Pancreas (tissue), 10 donors: ENCODE results near the gene SMOC1. TPM values are rescaled to one million over a fixed set of nuclear protein-coding genes. Genes with fewer than 3 reads are reported as not detected.

ENCODE experiments used
- ATAC-seq, 4 donors: fragments of 200-7000 bp; cut with Tn5 transposase; one replicate each; pipeline versions ENCODE4 v1.8.0 to v1.9.1; 2020; ENCODE audit warnings: mild to moderate bottlenecking in 4 of 4, moderate library complexity in 4 of 4
- DNase-seq, 6 donors: peaks; one replicate each; pipeline ENCODE4 v3.0.0-alpha.2; 2020
- FAIRE-seq: peaks from 2 replicates; lab custom pipeline; 2012; peaks lifted over from hg19 to GRCh38; lab: Jason Lieb, UNC
- H3K27ac ChIP-seq, 4 donors: fragments of 200-600 bp; sonication (generic); 1 replicate in 3 of 4; 2 replicates in 1 of 4; pipeline versions ENCODE4 v1.5.0 to v1.8.0; 2020
- H3K27me3 ChIP-seq, 4 donors: fragments of 200-600 bp; one replicate each; pipeline ENCODE4 v1.8.0; 2021
- H3K36me3 ChIP-seq, 3 donors: fragments of 200-600 bp; sonication (generic) in 1 of 3; one replicate each; pipeline versions ENCODE4 v1.5.0 to v1.8.0; 2020 to 2021
- H3K4me1 ChIP-seq, 3 donors: fragments of 200-600 bp; one replicate each; pipeline ENCODE4 v1.8.0; 2021
- H3K4me3 ChIP-seq, 4 donors: fragments of 200-600 bp; sonication (generic) in 2 of 4; one replicate each; pipeline versions ENCODE4 v1.5.0 to v1.8.0; 2020 to 2021
- H3K9me3 ChIP-seq, 4 donors: fragments of 200-600 bp; one replicate each; pipeline ENCODE4 v1.8.0; 2021
- CTCF ChIP-seq, 4 donors: fragments of 200-600 bp; sonication (generic) in 3 of 4; IDR thresholded peaks; one replicate each; pipeline versions ENCODE4 v1.5.0 to v1.8.0; 2021; ENCODE audit warnings: antibody characterized with exemption in 4 of 4
- WGBS, 2 donors: extraction: QIAGEN DNeasy Blood & Tissue Kit; methylation state at CpG; one replicate each; pipeline ENCODE4 v1.1.7; 2013; 5-methylcytosine and 5-hydroxymethylcytosine counted together
- intact Hi-C, 3 donors: fragments of 100-400 bp; cut with DNase I; formaldehyde crosslinking; loops; one replicate each; pipeline versions ENCODE4 v1.11.1 to v1.14.2; 2022
- polyA plus RNA-seq, 2 donors: library from polyadenylated mRNA; stranded (reverse); fragments of 200-250 nt; gene quantifications; one replicate each; pipeline ENCODE4 v1.2.3, GENCODE V29; 2013
- total RNA-seq, 6 donors: library from RNA; stranded (reverse); fragmentation: NEBNext Ultra II Directional in 4 of 6; extraction: Animal tissue kit (Norgen Biotek cat#: 25700) in 4 of 6; gene quantifications; one replicate each; pipeline versions ENCODE4 v1.2.1 to v1.2.4, GENCODE V29; 2021 to 2023
- donor health status: healthy with polysubstance abuse.
- donor health status: DM: no; HTN: no; CAD: no; lungs with moderate emphysema.
- donor health status: DM: no; HTN: no; CAD: no.
- donor health status: control.
- donor health status: control.
- donor health status: Bipolar disorder and iron deficiency.
- donor health status: DM: yes; HTN: yes; CAD: no.
- donor health status: DM: no; HTN: no; CAD: no.
- donor health status: DM: no; HTN: no; CAD: no.
- donor health status: DM: yes; HTN: yes; CAD: no.

SMOC1 gene
- total and polyA plus RNA-seq, 8 donors: 2.2 to 55.7 (median 6.3) TPM

- intact Hi-C loops: no loop called here
- peak overlapping the region; percentile 3 to 85 (median 40) for H3K27ac ChIP-seq
- peak; percentile 52 to 79 (median 73) for ATAC-seq
- H3K27me3 ChIP-seq: no peaks in the 10 kb centered on the region
- H3K36me3 ChIP-seq: no peaks in the 10 kb centered on the region
- no peak overlapping the region for H3K4me3 ChIP-seq
- H3K9me3 ChIP-seq: no peaks in the 10 kb centered on the region
- 13 to 19% methylated on average over 12 of the region's 12 CpGs for WGBS, 2 donors
- peak in 4 of 6 donors; percentile 23 to 47 (median 38) for DNase-seq
- TF ChIP-seq CTCF (IDR thresholded peaks at IDR 0.05): no peak
- no peak for FAIRE-seq
- H3K4me1 ChIP-seq: peaks cover 21 to 22% (median 21%) of the 10 kb centered on the region in 3 donors
These were observed 64.0 kb downstream of the SMOC1 start for GRCh38 chr14:69943084-69943780.

- DNase-seq (no peak), ATAC-seq (no peak), FAIRE-seq (no peak)
- 78 to 84% methylated on average over 1 of the region's 1 CpG for WGBS, 2 donors
- Histone ChIP-seq H3K36me3 (no peaks in the 10 kb centered on the region), H3K27me3 (no peaks in the 10 kb centered on the region), H3K4me1 (peaks cover 21 to 22% (median 21%) of the 10 kb centered on the region in 3 donors), H3K4me3 (no peak overlapping the region), H3K9me3 (no peaks in the 10 kb centered on the region), H3K27ac (no peak overlapping the region)
- intact Hi-C loops: no loop called here
- TF ChIP-seq CTCF (IDR thresholded peaks at IDR 0.05): no peak
These were observed 66.1 kb downstream of the SMOC1 start for GRCh38 chr14:69945347-69945746.

- no peak for FAIRE-seq
- no peak for TF ChIP-seq CTCF (IDR thresholded peaks at IDR 0.05)
- Histone ChIP-seq H3K27me3 (no peaks in the 10 kb centered on the region), H3K36me3 (no peaks in the 10 kb centered on the region), H3K4me1 (peaks cover 21 to 22% (median 21%) of the 10 kb centered on the region in 3 donors), H3K27ac (no peak overlapping the region), H3K9me3 (no peaks in the 10 kb centered on the region), H3K4me3 (no peak overlapping the region)
- intact Hi-C loops: no loop called here
- DNase-seq: no peak
- ATAC-seq: no peak
These were observed 66.7 kb downstream of the SMOC1 start for GRCh38 chr14:69945912-69946311.

GRCh38 chr14:69948351-69948750 is 69.1 kb downstream of the SMOC1 start:
- FAIRE-seq (no peak), ATAC-seq (no peak), DNase-seq (no peak)
- no peaks in the 10 kb centered on the region for H3K27me3 ChIP-seq
- H3K27ac ChIP-seq: no peak overlapping the region
- no peaks in the 10 kb centered on the region for H3K9me3 ChIP-seq
- no peak for TF ChIP-seq CTCF (IDR thresholded peaks at IDR 0.05)
- WGBS, 2 donors: 58 to 63% methylated on average over 3 of the region's 3 CpGs
- no peaks in the 10 kb centered on the region for H3K36me3 ChIP-seq
- no peak overlapping the region for H3K4me3 ChIP-seq
- intact Hi-C loops: no loop called here
- H3K4me1 ChIP-seq: peaks cover 5 to 6% (median 5%) of the 10 kb centered on the region in 3 donors

- FAIRE-seq: no peak
- H3K9me3 ChIP-seq: no peaks in the 10 kb centered on the region
- no peak for TF ChIP-seq CTCF (IDR thresholded peaks at IDR 0.05)
- WGBS, 2 donors: 92 to 94% methylated on average over 3 of the region's 3 CpGs
- H3K27ac ChIP-seq: no peak overlapping the region
- H3K4me1 ChIP-seq: no peaks in the 10 kb centered on the region
- no peak overlapping the region for H3K4me3 ChIP-seq
- no peaks in the 10 kb centered on the region for H3K27me3 ChIP-seq
- intact Hi-C loops: no loop called here
- DNase-seq: no peak
- no peaks in the 10 kb centered on the region for H3K36me3 ChIP-seq
- no peak for ATAC-seq
These were observed 72.0 kb downstream of the SMOC1 start for GRCh38 chr14:69951263-69951662.
